Hepatocyte (in vitro differentiated cells): ENCODE data around the gene CTAG1A. TPM values are rescaled to one million over a fixed set of nuclear protein-coding genes. Genes with fewer than 3 reads are reported as not detected.

ENCODE experiments used
- DNase-seq: peaks from one replicate; pipeline ENCODE4 v3.0.0-alpha.2; 2016; ENCODE audit warnings: low spot score
- H2AFZ ChIP-seq: fragments of 200-600 bp; sonication (generic); 2 replicates; pipeline ENCODE4 v1.6.0; 2016; ENCODE audit warnings: antibody characterized with exemption, mild to moderate bottlenecking
- H3K27ac ChIP-seq: fragments of 200-600 bp; sonication (generic); 2 replicates; pipeline ENCODE4 v1.5.1; 2016; ENCODE audit warnings: mild to moderate bottlenecking
- H3K27me3 ChIP-seq: fragments of 200-600 bp; sonication (generic); 2 replicates; pipeline ENCODE4 v1.6.1; 2016
- H3K36me3 ChIP-seq: fragments of 200-600 bp; sonication (generic); replicated peaks from 2 replicates; pipeline ENCODE4 v1.5.1; 2016; ENCODE audit warnings: low read depth; ENCODE audit not compliant: insufficient read depth
- H3K4me1 ChIP-seq: fragments of 200-600 bp; sonication (generic); 2 replicates; pipeline ENCODE4 v1.5.1; 2016; ENCODE audit warnings: mild to moderate bottlenecking, moderate library complexity; ENCODE audit not compliant: insufficient read depth
- H3K4me2 ChIP-seq: fragments of 200-600 bp; sonication (generic); 2 replicates; pipeline ENCODE4 v1.6.0; 2016
- H3K4me3 ChIP-seq: fragments of 200-600 bp; sonication (generic); 2 replicates; pipeline ENCODE4 v1.5.1; 2016; ENCODE audit warnings: mild to moderate bottlenecking
- H3K79me2 ChIP-seq: fragments of 200-600 bp; sonication (generic); 2 replicates; pipeline ENCODE4 v1.6.0; 2017; ENCODE audit warnings: mild to moderate bottlenecking
- H3K9me2 ChIP-seq: fragments of 200-600 bp; sonication (generic); replicated peaks from 2 replicates; pipeline ENCODE4 v1.6.0; 2017; ENCODE audit warnings: mild to moderate bottlenecking; ENCODE audit not compliant: insufficient read depth
- H3K9me3 ChIP-seq: fragments of 200-600 bp; sonication (generic); 2 replicates; pipeline ENCODE4 v1.5.1; 2016; ENCODE audit warnings: low read depth, mild to moderate bottlenecking
- H4K20me1 ChIP-seq: fragments of 200-600 bp; sonication (generic); 2 replicates; pipeline ENCODE4 v1.6.0; 2016; ENCODE audit warnings: mild to moderate bottlenecking; ENCODE audit not compliant: insufficient read depth, poor library complexity, severe bottlenecking
- EZH2 ChIP-seq: fragments of 200-600 bp; sonication (generic); IDR thresholded peaks from 2 replicates; pipeline ENCODE4 v1.6.1; 2016; ENCODE audit warnings: antibody characterized with exemption, mild to moderate bottlenecking, borderline replicate concordance
- EZH2phosphoT487 ChIP-seq: fragments of 200-600 bp; sonication (generic); IDR thresholded peaks from one replicate; pipeline ENCODE4 v1.6.1; 2018; ENCODE audit warnings: antibody characterized with exemption, mild to moderate bottlenecking, low read depth, moderate library complexity; ENCODE audit not compliant: unreplicated experiment, severe bottlenecking
- WGBS: methylation state at CpG from one replicate; pipeline ENCODE4 v1.1.6; 2016; ENCODE audit warnings: low lambda C conversion rate; ENCODE audit errors: missing lambda C conversion rate; 5-methylcytosine and 5-hydroxymethylcytosine counted together
- polyA plus RNA-seq: library from polyadenylated mRNA; unstranded; fragments of >200 nt; fragmentation: Nextera tagmentation; extraction: Ambion mirVana; gene quantifications from 2 replicates; pipeline ENCODE4 v1.2.1, GENCODE V29; 2016
- total RNA-seq: library from RNA; depleted of rRNA; stranded (reverse); fragments of >200 nt; gene quantifications from 2 replicates; pipeline ENCODE4 v1.2.3, GENCODE V29; 2014
- TF ChIP-seq, protein P1 (sequence below): fragments of 200-600 bp; sonication (generic); IDR thresholded peaks from 2 replicates; pipeline ENCODE4 v1.5.1; 2016; ENCODE audit warnings: antibody characterized with exemption, mild to moderate bottlenecking; ENCODE audit not compliant: poor library complexity

Gene CTAG1A
- total and polyA plus RNA-seq, 2 experiments from 2014 or later, result not detected

DNA sequence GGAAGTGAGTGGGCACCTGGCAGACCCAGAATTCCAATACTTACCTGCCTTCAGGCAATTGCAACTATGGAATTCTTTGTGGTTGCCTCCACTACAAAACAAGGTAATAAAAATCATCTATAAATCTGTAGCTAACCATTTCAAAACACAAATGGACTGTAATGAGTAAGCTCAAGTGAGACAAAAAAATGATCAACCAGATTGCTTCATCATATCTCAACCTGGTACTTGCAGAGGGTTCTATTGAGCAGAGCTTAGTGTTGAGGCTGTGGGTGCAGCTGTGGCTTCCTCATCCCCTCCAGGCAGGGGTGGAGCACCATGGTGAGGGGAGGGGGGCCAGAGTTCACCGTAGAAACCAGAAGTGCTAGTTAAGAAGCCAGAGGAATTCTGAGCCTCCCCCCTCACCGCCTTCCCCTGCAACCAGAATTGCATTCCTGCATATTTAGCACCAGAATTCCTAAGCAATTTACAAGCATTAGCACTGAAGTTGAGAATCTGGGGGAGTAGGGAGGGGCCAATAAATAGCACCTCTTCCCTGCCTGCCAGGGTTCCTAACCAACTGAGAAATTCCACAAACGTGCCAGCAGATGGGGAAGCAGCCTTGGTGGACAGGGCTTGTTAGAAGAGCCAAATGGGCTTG lies 11.5 kb downstream of the CTAG1A start:
- Histone ChIP-seq H3K4me3 (no peak overlapping the region), H3K27ac (no peak overlapping the region), H3K27me3 (no peaks in the 10 kb centered on the region)

GRCh38 chrX:154597221-154597620 lies 12.3 kb downstream of the CTAG1A start:
- no peak overlapping the region for H3K4me3 ChIP-seq
- no peak for TF ChIP-seq EZH2
- no peak for TF ChIP-seq EZH2phosphoT487
- TF ChIP-seq, protein P1, sequence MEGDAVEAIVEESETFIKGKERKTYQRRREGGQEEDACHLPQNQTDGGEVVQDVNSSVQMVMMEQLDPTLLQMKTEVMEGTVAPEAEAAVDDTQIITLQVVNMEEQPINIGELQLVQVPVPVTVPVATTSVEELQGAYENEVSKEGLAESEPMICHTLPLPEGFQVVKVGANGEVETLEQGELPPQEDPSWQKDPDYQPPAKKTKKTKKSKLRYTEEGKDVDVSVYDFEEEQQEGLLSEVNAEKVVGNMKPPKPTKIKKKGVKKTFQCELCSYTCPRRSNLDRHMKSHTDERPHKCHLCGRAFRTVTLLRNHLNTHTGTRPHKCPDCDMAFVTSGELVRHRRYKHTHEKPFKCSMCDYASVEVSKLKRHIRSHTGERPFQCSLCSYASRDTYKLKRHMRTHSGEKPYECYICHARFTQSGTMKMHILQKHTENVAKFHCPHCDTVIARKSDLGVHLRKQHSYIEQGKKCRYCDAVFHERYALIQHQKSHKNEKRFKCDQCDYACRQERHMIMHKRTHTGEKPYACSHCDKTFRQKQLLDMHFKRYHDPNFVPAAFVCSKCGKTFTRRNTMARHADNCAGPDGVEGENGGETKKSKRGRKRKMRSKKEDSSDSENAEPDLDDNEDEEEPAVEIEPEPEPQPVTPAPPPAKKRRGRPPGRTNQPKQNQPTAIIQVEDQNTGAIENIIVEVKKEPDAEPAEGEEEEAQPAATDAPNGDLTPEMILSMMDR, result no peak
- 87% methylated on average over 12 of the region's 12 CpGs for WGBS

More for the DNA sequence above, 11.5 kb downstream of the CTAG1A start:
- Histone ChIP-seq H3K4me2 (no peak overlapping the region), H3K9me3 (no peaks in the 10 kb centered on the region), H4K20me1 (no peaks in the 10 kb centered on the region), H3K4me1 (no peaks in the 10 kb centered on the region), H2AFZ (no peak overlapping the region), H3K36me3 (no peaks in the 10 kb centered on the region), H3K9me2 (no peaks in the 10 kb centered on the region), H3K79me2 (no peaks in the 10 kb centered on the region)
- no peak for DNase-seq
- WGBS, result 14% methylated on average over 3 of the region's 3 CpGs
- no peak for TF ChIP-seq EZH2phosphoT487
- TF ChIP-seq, protein P1, result no peak
- TF ChIP-seq EZH2, result no peak

DNA sequence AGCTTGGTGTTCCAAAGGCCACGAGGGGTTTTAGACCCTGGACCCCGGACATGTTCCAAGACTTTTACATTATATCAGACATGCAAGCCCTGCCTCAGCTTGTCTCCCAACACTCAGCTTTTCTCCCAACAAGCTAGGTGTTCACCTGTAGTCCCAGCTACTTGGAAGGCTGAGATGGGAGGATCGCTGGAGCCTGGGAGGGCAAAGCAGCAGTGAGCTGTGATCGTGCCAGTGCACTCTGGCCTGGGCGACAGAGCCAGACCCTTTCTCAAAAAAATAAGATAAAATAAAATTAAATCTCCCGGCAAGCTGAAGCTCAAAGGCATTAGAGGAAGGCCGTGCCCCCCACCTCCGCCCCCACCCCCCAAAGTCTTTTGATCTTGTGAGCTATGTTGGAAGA lies 13.7 kb downstream of the CTAG1A start:
- Histone ChIP-seq H3K9me3 (no peaks in the 10 kb centered on the region), H3K4me1 (no peaks in the 10 kb centered on the region), H3K36me3 (no peaks in the 10 kb centered on the region), H4K20me1 (no peaks in the 10 kb centered on the region), H3K9me2 (no peaks in the 10 kb centered on the region), H3K27ac (no peak overlapping the region), H2AFZ (no peak overlapping the region), H3K4me3 (no peak overlapping the region), H3K4me2 (no peak overlapping the region), H3K27me3 (no peaks in the 10 kb centered on the region), H3K79me2 (no peaks in the 10 kb centered on the region)
- no peak for DNase-seq
- TF ChIP-seq EZH2phosphoT487, result no peak
- no peak for TF ChIP-seq EZH2
- TF ChIP-seq, protein P1, result no peak
- 84% methylated on average over 6 of the region's 8 CpGs for WGBS

More at GRCh38 chrX:154597221-154597620, 12.3 kb downstream of the CTAG1A start:
- Histone ChIP-seq H3K9me3 (no peaks in the 10 kb centered on the region), H4K20me1 (no peaks in the 10 kb centered on the region), H3K36me3 (no peaks in the 10 kb centered on the region), H2AFZ (no peak overlapping the region), H3K4me1 (no peaks in the 10 kb centered on the region), H3K27me3 (no peaks in the 10 kb centered on the region), H3K9me2 (no peaks in the 10 kb centered on the region), H3K4me2 (no peak overlapping the region), H3K27ac (no peak overlapping the region), H3K79me2 (no peaks in the 10 kb centered on the region)
- no peak for DNase-seq
